GM19025 (cell line): Measurements from ENCODE around the gene SATB2.

Experiments
- ATAC-seq: cut with Tn5 transposase; IDR thresholded peaks from one replicate; pipeline ENCODE4 v1.9.1; 2021; ENCODE audit warnings: mild to moderate bottlenecking, low read depth, moderate library complexity; ENCODE audit not compliant: unreplicated experiment

Gene SATB2

GRCh38 chr2:199455210-199455544, 2.6 kb downstream of the SATB2 start:
- no peak for ATAC-seq

DNA sequence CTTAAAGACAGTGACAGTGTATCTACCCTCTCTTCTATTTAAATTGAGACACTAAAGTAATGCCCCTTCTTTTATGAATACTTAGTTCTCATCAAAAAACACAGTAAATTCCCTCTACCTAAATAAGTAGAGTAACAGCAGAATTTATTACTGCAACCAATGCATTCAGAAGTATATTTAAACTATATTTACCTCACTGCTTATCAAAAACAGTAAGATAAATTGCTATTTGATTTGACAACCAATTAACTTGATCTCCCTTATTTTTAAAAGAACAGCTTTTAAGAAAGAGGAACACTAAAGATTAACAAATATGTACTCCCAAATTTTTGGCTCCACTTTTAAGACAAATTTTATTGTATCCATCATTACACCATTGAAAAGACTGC, 4.8 kb downstream of the SATB2 start:
- no peak for ATAC-seq

GRCh38 chr2:199452260-199452990, 5.3 kb downstream of the SATB2 start:
- ATAC-seq, result no peak

DNA sequence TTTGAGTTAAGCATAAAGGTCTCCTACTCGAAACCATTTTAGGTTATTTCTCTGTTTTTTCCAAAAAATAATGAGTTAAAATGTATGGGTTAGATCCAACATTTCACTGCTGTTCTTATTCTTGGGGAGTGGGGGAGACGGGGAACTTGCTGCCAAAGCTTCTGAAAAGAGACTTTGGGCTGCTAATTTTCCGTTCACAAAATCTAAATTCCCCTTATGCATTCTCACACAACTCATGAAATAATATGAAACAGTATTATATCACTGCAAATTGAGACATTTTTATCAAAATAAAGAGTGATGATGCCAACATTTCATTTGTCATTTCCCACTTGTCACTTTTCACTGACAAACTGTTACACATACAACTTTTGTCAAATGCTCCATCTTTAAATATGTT, 7.8 kb downstream of the SATB2 start:
- ATAC-seq, result no peak

DNA sequence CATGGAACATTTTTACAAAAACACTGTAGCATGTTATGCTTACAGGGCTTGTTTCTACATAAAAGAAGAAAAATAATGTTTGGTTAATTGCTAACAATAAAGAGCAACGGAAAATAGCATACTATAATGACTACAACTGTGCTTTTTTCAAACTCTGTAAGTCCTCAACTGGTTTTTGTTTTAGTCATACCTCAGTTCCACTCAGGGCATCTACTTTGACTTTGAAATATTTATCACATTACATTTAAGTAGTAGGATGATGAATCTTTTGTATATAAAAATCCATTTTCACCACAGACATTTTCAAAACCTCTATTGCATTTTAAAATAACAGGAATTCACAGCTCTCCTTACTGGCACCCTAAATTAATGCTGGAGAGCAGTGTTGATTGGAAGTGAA, 8.3 kb downstream of the SATB2 start:
- no peak for ATAC-seq

- ATAC-seq, result no peak
These were observed 10.7 kb downstream of the SATB2 start for GRCh38 chr2:199446996-199447576.

- no peak for ATAC-seq
These were observed 13.0 kb downstream of the SATB2 start for GRCh38 chr2:199444749-199445148.

GRCh38 chr2:199443589-199444130, 14.1 kb downstream of the SATB2 start:
- ATAC-seq, result no peak

- no peak for ATAC-seq
These were observed 15.6 kb downstream of the SATB2 start for GRCh38 chr2:199442173-199442572.

- no peak for ATAC-seq
These were observed 16.0 kb downstream of the SATB2 start for GRCh38 chr2:199441759-199442158.

- ATAC-seq, result no peak
These were observed 17.6 kb downstream of the SATB2 start for GRCh38 chr2:199440118-199440517.

GRCh38 chr2:199439542-199439941, 18.2 kb downstream of the SATB2 start:
- ATAC-seq, result no peak

DNA sequence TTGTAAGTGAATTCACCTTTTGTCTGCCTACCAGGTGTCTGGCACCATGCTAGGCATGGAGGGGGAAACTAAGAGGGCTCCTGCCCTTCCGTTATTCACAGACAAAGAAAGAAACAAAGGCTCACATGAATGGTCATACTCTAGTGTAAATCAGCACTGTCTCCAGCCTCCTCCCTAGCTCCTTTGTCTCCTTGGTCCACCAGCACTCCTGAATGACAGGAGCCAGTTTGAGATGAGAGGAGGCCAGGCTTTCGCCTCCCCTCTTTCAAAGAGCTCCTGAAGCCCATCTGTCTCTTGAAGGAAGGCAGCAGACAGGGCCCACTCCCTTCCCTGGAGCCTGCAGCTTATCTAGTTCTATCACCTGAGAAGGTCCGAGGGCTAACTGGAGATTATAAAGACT, 18.7 kb downstream of the SATB2 start:
- no peak for ATAC-seq

DNA sequence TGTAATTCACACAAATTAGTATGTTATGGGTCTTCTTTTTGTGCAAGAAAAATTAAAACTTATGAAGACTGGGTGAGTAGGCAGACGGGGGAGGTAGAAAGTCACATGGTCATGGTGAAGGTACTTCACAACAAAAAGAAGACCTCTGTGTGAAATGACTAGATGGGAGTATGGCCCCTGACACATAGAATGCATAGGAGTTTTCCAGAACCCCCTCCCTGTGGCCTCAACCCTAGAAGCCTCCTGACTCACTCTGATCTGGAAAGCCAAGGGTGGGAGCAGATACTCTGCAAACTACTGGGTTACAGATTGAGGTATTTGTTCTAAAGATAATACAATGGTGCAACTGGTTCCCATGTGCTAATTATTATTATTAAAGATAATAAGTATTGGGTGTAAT, 23.2 kb downstream of the SATB2 start:
- no peak for ATAC-seq

DNA sequence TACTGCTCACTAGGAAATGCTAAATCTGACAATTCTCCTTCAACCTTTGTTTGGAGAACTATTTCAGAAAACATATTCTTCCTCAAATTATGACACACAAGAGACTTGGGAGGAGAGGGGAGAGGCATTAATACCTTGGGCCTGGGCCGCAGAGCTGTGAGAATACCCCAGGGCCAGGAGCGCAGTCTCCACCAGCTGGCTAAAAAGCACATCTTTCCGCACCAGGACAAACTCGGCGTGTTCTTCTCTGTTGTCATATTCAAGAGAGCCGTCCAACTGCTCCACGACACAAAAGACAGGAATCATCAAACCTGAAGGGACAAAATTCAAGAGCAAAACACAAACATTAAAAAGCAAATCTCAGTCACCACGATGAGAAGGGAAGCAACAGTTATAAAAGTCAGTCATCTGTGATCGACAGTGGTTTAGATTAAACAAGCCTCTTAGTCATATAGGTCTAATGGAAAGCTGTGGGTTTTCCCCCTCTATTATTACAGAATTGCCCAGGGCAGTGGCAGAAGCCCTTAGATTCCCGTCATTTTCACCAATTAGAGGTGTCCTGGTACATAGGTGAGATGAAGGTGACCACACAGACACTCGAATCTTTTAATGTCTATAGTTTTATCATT, 24.4 kb downstream of the SATB2 start:
- no peak for ATAC-seq

DNA sequence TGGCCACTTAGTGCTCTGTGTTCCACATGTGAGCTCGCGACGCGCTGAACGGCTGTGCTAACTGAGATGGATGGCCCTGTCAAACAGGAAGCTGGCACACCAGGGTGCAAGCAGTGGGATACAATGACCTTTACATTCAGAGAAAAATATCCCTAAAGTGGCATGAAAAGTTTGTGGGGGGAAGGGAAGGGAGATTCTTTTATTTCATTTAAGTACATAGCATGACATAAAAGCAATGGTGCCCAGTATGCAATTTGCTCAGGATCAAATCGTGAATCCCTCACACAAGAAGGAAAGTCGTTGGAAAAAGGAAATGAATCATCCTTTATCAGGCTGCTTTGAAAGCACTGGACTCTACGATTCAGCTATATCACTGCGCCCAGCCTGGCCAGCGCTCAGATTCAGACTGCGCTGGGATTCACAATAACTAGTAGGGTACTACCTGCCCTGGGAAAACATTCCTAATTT, 26.0 kb downstream of the SATB2 start:
- ATAC-seq, result no peak

DNA sequence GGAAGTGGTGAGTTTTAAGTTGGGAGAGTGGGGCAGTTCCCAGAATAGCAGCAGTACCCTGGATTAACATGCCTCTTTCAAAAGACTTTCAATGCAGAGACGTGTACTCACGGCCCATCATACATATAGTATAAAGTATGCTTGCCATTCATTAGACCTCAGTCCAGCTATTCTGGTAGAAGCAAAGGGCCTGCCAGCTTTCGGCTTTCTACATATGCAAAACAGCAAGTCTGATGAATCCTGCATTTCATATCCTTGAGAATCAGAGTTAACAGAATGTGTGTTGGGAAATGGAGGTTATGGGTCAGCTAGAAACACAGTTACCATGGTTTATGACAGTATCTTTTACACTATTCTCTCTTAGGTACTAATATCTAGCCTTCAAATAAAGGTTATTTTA, 27.5 kb downstream of the SATB2 start:
- no peak for ATAC-seq

- no peak for ATAC-seq
These were observed 29.4 kb downstream of the SATB2 start for GRCh38 chr2:199428291-199428690.

DNA sequence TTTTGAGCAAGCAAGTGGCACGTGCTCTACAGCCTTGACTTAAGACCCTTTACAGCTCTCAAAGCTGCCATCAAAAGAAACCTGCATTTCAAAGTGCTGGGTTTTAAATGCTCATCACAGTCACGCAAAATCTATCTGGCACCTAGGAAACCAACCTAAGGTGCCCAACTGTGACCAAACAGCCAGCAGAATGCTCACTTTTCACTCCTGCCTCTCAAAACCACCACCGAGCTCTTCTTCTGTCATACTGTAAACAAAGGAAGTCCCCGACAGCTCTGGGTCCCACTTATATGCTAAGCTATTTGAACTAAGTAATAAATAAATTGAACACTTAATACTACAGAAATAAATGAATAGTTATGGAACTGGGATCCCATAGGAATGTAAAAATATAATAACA, 33.6 kb downstream of the SATB2 start:
- ATAC-seq, result no peak

DNA sequence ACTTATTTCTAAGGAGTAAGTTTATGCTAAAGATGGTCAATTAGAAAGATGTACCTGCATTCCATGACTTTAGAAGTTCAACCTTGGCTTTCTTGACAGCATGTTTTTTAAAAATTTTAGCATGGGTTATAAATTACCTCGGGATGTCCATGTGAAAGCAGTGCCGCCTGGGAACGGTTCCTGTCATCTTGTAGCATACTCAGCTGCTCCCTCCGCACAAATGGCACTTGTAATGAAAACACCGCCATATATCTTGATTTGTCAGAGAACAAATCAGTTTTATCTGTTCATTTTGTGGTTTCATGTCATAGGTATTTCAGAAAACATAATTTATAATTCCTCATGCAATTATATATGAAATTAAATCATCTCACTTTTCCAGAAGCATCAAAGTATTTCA, 38.3 kb downstream of the SATB2 start:
- no peak for ATAC-seq

DNA sequence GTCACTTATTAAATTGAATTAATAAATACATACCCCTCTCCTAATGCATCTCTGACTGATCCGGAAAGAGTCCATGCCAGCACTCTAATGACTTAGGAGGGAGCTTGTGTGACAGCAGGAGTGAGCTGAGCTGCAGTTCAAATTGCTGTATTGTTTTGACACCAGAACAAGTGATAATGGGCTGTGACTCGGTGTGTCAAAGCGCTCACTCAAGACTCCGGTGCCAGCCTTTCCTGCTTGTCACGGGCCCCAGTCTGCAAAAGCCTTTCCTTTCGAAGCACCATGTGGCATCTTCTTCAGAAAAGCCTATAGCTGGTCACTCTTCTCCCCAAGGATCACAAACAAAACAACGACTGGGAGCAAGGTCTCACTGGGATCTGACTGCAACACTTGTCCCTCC, 43.3 kb downstream of the SATB2 start:
- ATAC-seq, result no peak

DNA sequence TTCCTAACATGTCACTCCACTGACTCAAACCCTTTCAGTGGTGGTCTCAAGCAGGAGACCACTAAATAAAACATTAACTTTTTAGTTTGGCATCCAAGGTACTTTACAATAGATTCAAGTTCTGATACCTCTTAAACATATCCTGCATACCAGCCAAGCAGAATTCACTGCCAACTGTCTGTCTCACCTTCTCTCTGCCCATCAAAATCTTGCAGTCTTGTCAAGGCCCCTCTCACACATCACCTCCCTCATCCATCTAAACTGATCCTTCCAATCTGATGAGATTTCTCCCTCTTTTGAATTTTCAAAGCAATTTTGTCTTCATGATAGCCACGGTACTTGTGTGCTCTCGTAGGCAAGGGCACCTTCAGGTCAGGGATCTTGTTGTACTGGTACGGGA, 43.7 kb downstream of the SATB2 start:
- ATAC-seq, result no peak
